Stimulated activated CD4-positive, alpha-beta T cell treated with anti-CD3 and anti-CD28 coated beads, TNF-alpha, amount 100 ng/mL, for 4 hours (primary cell): ENCODE results near the gene NEK10.
"Not testable (repeated sequence)": the region's sequence is repeated elsewhere in the genome, so short reads cannot be mapped to it uniquely, and the experiment has no call there.

Experiments used
- DNase-seq, 3 experiments: peaks; one replicate each; pipeline ENCODE4 v3.0.0-alpha.2; 2020; ENCODE audit warnings: low read depth in 3 of 3

Gene NEK10

DNA sequence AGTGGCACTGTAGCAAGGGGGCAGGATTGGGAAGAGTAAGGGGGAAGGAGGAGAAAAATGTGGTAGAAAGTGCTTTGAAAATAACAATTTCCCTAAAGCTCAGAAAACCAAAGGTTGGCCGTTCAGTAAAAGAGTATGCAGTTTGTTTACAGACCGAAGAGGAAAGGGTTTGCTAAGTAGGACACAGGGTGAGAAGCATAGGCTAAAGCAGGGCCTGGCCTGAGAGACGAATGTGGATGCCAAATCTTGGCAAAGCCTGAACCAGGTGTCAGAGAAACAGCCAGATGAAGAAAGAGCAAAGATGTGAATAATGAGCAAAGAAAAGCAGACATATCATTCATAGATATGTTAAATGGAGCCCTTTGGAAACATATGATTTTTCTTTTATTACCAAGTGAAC, 17.1 kb downstream of the NEK10 start:
- no peak for DNase-seq

DNA sequence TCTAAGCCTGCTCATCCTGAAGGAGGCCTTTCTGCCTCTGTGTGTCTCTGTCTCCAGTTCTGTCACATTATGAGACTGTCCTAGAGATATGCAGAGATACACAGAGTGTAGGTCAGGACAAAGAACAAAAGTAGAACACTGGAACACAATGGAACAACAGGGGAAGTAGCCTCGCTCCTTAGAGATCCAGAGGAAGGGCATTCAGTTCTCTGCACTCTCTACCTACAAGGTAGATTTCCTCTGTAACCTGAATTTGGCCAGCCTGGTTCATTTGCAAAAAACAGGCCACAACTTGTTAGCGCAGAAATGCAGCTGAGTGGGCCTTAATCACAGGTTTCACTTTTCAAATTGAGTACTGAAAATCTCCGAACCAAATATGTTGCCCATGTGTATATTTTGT, 19.4 kb downstream of the NEK10 start:
- no peak for DNase-seq

GRCh38 chr3:27345959-27346865, 23.0 kb downstream of the NEK10 start:
- DNase-seq = no peak

DNA sequence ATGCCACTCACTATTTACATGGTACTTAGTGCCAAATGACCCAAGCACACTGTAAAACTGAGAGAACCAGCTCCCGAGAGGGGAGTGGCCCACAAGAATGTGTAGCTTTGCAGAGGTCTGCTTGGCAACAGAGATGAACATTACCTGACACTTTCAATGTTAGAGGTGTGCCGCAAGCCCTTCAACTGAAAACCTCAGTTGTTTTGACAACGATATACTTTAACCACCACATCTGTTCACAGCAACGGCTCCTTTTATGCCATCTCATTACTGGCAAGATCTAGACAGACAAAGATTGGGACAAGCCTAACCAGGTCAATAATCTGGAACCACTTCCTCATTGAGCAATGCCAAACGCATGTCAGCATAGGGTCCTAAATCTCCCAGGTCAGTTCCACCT, 23.7 kb downstream of the NEK10 start:
- no peak for DNase-seq

DNA sequence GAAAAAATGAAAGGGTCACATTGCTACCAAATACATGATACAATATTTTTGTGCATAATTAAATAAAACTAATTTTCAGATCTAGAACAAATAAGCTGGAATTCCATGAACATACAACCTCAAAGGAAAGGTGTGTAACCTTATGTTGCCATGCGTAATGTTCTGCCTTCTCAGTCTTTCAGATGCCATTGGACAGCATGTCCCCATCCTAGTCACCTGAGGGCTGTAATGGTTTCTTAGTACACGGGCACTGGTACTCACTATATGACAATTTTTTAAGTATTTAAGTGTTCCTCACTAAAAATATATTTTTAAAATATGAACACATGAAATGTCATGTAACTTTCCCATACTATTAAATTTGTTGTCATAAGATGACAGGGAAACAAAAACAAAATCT, 24.1 kb downstream of the NEK10 start:
- no peak for DNase-seq

GRCh38 chr3:27344192-27344591, 25.0 kb downstream of the NEK10 start:
- no peak for DNase-seq

- no peak for DNase-seq
Measured at GRCh38 chr3:27342267-27342666, 26.9 kb downstream of the NEK10 start.

DNA sequence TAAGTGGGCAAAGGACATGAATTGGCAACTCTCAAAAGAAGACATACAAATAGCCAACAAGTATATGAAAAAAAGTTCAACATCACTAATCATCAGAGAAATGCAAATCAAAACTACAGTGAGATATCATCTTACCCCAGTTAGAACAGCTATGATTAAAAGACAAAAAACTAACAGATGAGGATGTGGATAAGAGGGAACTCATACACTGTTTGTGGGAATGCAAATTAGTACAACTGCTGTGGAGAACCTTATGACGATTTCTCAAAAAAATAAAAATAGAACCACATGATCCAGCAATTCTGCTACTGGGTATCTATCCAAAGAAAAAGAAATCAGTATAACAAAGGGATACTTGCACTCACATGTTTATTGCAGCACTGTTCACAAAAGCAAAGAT, 28.6 kb downstream of the NEK10 start:
- no peak for DNase-seq

DNA sequence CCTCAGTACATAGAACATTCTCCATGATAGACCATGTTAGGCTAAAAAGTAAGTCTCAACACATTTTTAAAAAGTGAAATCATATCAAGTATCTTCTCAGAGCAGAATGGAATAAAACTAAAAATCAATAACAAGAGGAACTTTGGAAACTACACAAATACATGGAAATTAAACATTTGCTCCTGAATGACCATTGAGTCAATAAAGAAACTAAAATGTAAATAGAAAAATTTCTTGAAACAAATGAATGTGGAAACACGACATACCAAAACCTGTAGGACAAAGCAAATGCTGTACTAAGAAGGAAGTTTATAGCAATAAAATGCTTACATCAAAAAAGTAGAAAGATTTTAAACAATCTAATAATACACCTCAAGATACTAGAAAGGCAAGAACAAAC, 33.6 kb downstream of the NEK10 start:
- no peak for DNase-seq

- DNase-seq = no peak
Measured at GRCh38 chr3:27333843-27334242, 35.3 kb downstream of the NEK10 start.

DNA sequence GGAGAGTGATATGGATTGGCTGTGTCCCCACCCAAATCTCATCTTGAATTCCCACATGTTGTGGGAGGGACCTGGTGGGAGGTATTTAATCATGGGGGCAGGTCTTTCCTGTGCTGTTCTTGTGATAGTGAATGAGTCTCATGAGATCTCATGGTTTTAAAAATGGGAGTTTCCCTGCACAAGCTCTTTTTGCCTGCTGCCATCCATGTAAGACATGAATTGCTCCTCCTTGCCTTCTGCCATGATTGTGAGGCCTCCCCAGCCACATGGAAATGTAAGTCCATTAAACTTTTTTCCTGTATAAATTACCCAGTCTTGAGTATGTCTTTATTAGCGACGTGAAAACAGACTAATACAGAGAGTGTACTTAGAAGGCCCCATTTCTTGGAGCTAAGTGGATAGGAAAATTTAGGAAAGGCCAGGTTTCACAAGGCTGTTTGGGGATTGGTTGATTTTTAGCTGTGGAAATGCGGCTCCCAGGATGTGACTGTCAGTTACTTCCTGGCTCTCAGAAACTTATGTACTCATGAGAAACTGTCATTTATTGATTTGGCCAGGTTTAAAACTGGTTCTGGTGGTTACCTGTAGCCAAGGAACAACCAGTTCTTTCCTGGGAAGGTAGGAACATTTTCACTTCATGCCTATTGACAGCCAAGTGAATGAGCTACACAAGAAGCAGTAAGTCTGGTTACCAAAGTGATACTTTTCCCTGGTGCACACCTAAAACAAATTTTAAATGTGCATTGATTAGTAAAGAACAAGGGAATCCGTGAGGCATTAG, 40.0 kb downstream of the NEK10 start:
- not testable (repeated sequence) for DNase-seq

GRCh38 chr3:27326629-27327545, 42.3 kb downstream of the NEK10 start:
- DNase-seq = no peak

DNA sequence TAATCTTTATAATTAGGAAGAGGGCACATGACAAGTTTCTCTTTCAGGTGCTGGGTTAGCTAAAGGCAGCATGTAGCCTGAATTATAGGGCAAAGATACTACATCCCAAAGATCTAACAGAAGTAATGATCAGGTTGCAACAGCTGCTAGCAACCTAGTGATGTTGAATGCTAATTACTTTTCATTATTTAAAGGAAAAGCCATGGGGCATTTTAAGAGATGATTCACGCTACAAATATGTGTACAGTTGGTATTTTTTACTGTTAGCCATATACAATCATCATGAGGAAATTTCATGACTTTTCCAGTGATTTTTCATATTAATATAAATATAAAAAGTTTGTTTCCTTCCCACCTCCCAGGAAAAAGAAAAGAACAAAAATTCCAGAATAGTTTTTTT, 43.0 kb downstream of the NEK10 start:
- no peak for DNase-seq

GRCh38 chr3:27325419-27325818, 43.8 kb downstream of the NEK10 start:
- DNase-seq = no peak

GRCh38 chr3:27324686-27325085, 44.5 kb downstream of the NEK10 start:
- DNase-seq = no peak

DNA sequence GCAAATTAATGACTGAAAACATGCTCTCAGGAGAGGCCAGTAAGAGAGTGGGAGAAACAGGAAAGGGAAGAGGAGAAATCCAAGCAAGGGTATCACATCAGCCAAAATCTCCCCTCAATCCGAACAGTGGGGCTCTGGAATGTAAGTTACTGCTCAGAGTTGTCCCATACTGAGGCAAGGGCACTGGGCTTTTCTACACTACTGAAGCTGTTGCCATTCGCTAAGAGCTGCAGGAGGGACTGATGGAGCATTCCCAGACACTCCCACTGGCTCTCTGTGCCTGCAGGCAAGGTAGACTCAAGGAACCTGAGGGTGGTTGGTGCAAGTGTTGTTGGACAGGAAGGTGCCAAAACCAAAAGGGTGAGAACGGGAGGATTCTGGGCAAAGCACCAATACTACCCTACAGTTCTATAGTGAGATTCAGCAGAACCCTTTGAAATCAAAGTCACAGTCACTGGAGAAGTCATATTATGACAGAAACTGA, 46.1 kb downstream of the NEK10 start:
- no peak for DNase-seq

- DNase-seq = no peak
Measured at GRCh38 chr3:27322634-27323033, 46.5 kb downstream of the NEK10 start.

DNA sequence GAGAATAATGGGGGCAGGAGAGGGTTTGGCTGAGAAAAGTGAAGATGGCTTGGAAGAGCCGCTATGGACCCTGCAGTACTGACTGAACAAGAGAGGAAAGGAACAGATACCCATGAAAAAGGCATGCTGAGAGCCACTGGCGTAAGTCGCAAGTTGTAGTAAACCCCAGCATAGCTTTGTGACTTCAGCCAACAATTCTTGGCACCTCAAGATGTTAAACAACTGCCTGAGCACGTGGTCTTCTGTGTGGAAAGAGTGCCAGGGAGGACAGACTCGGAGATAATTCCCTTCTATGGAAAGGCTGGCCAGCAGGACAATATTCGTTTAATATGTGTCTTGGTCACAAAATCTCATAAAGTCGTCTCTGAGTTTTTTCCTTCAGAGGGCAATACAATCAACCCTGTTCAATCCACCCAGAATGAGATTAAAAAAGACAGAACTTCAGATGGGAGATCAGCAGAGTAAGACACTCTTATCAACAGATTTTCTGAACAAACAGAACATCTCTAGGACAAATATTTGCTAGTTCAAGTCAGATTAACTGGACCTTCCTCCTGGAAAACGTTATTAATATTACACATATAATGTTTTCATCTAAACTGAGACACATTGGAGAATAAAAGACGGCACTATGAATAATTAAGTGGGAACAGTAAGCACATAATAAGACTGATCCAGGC, 49.2 kb downstream of the NEK10 start:
- no peak for DNase-seq

- DNase-seq = no peak
Measured at GRCh38 chr3:27319304-27319703, 49.9 kb downstream of the NEK10 start.

DNA sequence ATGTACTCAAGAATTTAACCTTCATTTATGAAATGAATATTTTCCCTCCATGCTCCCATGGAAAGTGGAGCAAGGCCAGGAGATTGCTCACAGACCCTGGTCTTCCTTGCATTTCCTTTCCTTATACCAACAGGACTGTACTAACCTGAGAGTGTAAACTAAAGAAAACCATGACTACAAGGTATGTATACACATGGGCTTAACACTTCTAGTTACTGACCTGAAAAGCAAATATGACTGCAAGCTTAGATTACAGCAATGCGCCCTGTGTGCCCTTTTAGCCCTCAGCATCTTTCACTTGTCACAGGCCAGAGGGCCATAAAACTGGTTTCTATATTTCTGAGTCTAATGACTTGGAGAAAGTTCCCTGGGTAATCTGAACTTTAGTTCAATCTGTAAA, 52.1 kb downstream of the NEK10 start:
- DNase-seq = no peak

DNA sequence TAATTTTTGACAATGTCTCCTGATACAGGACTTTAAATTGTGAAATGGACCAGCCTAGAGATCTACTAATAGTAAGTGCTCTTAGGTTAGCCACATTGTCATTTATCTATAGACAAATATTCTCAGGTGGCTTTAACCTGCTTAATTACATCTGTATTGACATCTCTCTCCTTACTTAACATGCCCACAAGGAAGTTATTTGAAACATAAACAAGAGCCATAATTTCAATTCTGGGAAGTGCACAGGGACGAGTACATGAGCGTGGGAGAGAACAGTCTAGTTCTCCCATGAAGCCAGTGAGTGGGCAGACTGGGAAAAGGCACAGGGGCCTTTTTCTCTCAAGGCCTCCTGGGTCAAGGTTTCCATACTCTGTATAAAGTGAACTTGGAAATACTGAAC, 54.2 kb downstream of the NEK10 start:
- no peak for DNase-seq
